Measurements from ENCODE around the gene MED16.
"Not testable (repeated sequence)": the region's sequence is repeated elsewhere in the genome, so short reads cannot be mapped to it uniquely, and the experiment has no call there.

MED16 gene

GRCh38 chr19:858284-858683, 34.7 kb downstream of the MED16 start:
- H3K27ac ChIP-seq (ENCODE audit: insufficient read depth in 1 of 2, low read depth in 1 of 2, low read length in 2 of 2, poor library complexity in 1 of 2, severe bottlenecking in 2 of 2), result no peak overlapping the region
- WGBS (ENCODE audit: insufficient coverage), result 74% methylated on average over 5 of the region's 9 CpGs
- H3K9me3 ChIP-seq (ENCODE audit: control extremely low read depth in 1 of 5, control insufficient read depth in 4 of 5, insufficient read depth in 2 of 5, low read depth in 1 of 5, low read length in 4 of 5), result no peaks in the 10 kb centered on the region
- peaks cover 0 to 32% (median 28%) of the 10 kb centered on the region in 4 experiments for H3K4me1 ChIP-seq (ENCODE audit: control extremely low read depth in 1 of 4, control insufficient read depth in 4 of 4, insufficient read depth in 4 of 4, low read length in 3 of 4)
- H3K27me3 ChIP-seq (replicated peaks in 2 of 5; ENCODE audit: control insufficient read depth in 4 of 5, insufficient read depth in 5 of 5, low read length in 4 of 5), result peaks cover 0 to 23% (median 11%) of the 10 kb centered on the region in 5 experiments
- DNase-seq, result no peak
- ChIA-PET CTCF (interaction anchor here (0.6 to 1.5 kb wide), 4 partner anchors 35 to 145 kb away, joined by 3 to 6 read pairs (median 4); partner anchors contain the start of genes MED16 and RNU6-9), POLR2A (no interaction called here)
- H3K36me3 ChIP-seq (ENCODE audit: control insufficient read depth in 4 of 4, insufficient read depth in 4 of 4, low read length in 3 of 4), result no peaks in the 10 kb centered on the region
- no peak overlapping the region for H3K4me3 ChIP-seq (ENCODE audit: control insufficient read depth in 1 of 7, extremely low read depth in 1 of 7, insufficient read depth in 4 of 7, low read depth in 2 of 7, low read length in 6 of 7)

- Histone ChIP-seq H3K4me3 (ENCODE audit: control insufficient read depth in 1 of 7, extremely low read depth in 1 of 7, insufficient read depth in 4 of 7, low read depth in 2 of 7, low read length in 6 of 7) (no peak overlapping the region), H3K27me3 (replicated peaks in 2 of 5; ENCODE audit: control insufficient read depth in 4 of 5, insufficient read depth in 5 of 5, low read length in 4 of 5) (peaks cover 0 to 46% (median 12%) of the 10 kb centered on the region in 5 experiments), H3K36me3 (ENCODE audit: control insufficient read depth in 4 of 4, insufficient read depth in 4 of 4, low read length in 3 of 4) (no peaks in the 10 kb centered on the region), H3K4me1 (ENCODE audit: control extremely low read depth in 1 of 4, control insufficient read depth in 4 of 4, insufficient read depth in 4 of 4, low read length in 3 of 4) (peaks cover 0 to 21% (median 17%) of the 10 kb centered on the region in 4 experiments), H3K9me3 (ENCODE audit: control extremely low read depth in 1 of 5, control insufficient read depth in 4 of 5, insufficient read depth in 2 of 5, low read depth in 1 of 5, low read length in 4 of 5) (no peaks in the 10 kb centered on the region), H3K27ac (ENCODE audit: insufficient read depth in 1 of 2, low read depth in 1 of 2, low read length in 2 of 2, poor library complexity in 1 of 2, severe bottlenecking in 2 of 2) (no peak overlapping the region)
- 83% methylated on average over 40 of the region's 40 CpGs for WGBS (ENCODE audit: insufficient coverage)
- POLR2A ChIA-PET, result interaction anchor here (0.6 kb wide), 1 partner anchor 36 kb away, joined by 3 read pairs; no protein-coding TSS in a partner anchor
- no peak for DNase-seq
- CTCF ChIA-PET, result interaction anchor here (0.6 to 2.3 kb wide), 4 partner anchors 11 to 68 kb away, joined by 3 to 11 read pairs (median 8); partner anchors contain the start of gene PRTN3
Measured at GRCh38 chr19:855566-856120, 37.3 kb downstream of the MED16 start.

DNA sequence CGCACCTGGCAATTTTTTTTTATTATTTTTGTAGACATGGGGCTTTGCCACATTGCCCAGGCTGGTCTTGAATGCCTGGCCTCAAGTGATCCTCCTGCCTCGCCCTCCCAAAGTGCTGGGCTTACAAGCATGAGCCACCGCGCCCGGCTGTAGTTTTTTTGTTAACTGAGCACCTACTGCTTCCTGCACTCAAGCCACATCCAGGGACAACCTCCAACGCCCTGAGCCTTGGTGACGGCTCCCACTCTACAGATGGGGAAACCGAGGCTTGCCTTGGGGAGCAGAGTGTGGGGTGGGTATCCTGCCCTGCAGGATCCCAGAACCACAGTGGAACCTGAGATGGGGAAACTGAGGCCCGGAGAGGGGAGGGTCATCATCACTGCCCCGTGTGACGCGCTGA, 37.8 kb downstream of the MED16 start:
- ChIA-PET CTCF (interaction anchor here (0.6 to 2.3 kb wide), 2 partner anchors 17 to 68 kb away, joined by 4 to 11 read pairs; no protein-coding TSS in a partner anchor), POLR2A (interaction anchor here (0.6 kb wide), 1 partner anchor 35 kb away, joined by 3 read pairs; no protein-coding TSS in a partner anchor)
- no peak for DNase-seq
- no peak overlapping the region for H3K27ac ChIP-seq (ENCODE audit: insufficient read depth in 1 of 2, low read depth in 1 of 2, low read length in 2 of 2, poor library complexity in 1 of 2, severe bottlenecking in 2 of 2)
- 81% methylated on average over 9 of the region's 12 CpGs for WGBS (ENCODE audit: insufficient coverage)
- no peak overlapping the region for H3K4me3 ChIP-seq (ENCODE audit: control insufficient read depth in 1 of 7, extremely low read depth in 1 of 7, insufficient read depth in 4 of 7, low read depth in 2 of 7, low read length in 6 of 7)
- no peaks in the 10 kb centered on the region for H3K9me3 ChIP-seq (ENCODE audit: control extremely low read depth in 1 of 5, control insufficient read depth in 4 of 5, insufficient read depth in 2 of 5, low read depth in 1 of 5, low read length in 4 of 5)
- H3K36me3 ChIP-seq (ENCODE audit: control insufficient read depth in 4 of 4, insufficient read depth in 4 of 4, low read length in 3 of 4), result no peaks in the 10 kb centered on the region
- H3K27me3 ChIP-seq (replicated peaks in 2 of 5; ENCODE audit: control insufficient read depth in 4 of 5, insufficient read depth in 5 of 5, low read length in 4 of 5), result peaks cover 0 to 52% (median 12%) of the 10 kb centered on the region in 5 experiments
- H3K4me1 ChIP-seq (ENCODE audit: control extremely low read depth in 1 of 4, control insufficient read depth in 4 of 4, insufficient read depth in 4 of 4, low read length in 3 of 4), result peaks cover 0 to 20% (median 17%) of the 10 kb centered on the region in 4 experiments

GRCh38 chr19:854549-854948, 38.4 kb downstream of the MED16 start:
- CTCF ChIA-PET, result interaction anchor here (0.6 to 2.3 kb wide), 2 partner anchors 68 to 69 kb away, joined by 3 to 11 read pairs; no protein-coding TSS in a partner anchor
- peaks cover 0 to 15% (median 12%) of the 10 kb centered on the region in 4 experiments for H3K4me1 ChIP-seq (ENCODE audit: control extremely low read depth in 1 of 4, control insufficient read depth in 4 of 4, insufficient read depth in 4 of 4, low read length in 3 of 4)
- H3K27ac ChIP-seq (ENCODE audit: insufficient read depth in 1 of 2, low read depth in 1 of 2, low read length in 2 of 2, poor library complexity in 1 of 2, severe bottlenecking in 2 of 2), result no peak overlapping the region
- H3K9me3 ChIP-seq (ENCODE audit: control extremely low read depth in 1 of 5, control insufficient read depth in 4 of 5, insufficient read depth in 2 of 5, low read depth in 1 of 5, low read length in 4 of 5), result no peaks in the 10 kb centered on the region
- no peak overlapping the region for H3K4me3 ChIP-seq (ENCODE audit: control insufficient read depth in 1 of 7, extremely low read depth in 1 of 7, insufficient read depth in 4 of 7, low read depth in 2 of 7, low read length in 6 of 7)
- POLR2A ChIA-PET, result no interaction called here
- no CpG with 5 or more reads among the region's 6 CpGs for WGBS (ENCODE audit: insufficient coverage)
- peaks cover 0 to 51% (median 7%) of the 10 kb centered on the region in 5 experiments for H3K27me3 ChIP-seq (replicated peaks in 2 of 5; ENCODE audit: control insufficient read depth in 4 of 5, insufficient read depth in 5 of 5, low read length in 4 of 5)
- DNase-seq, result no peak
- no peaks in the 10 kb centered on the region for H3K36me3 ChIP-seq (ENCODE audit: control insufficient read depth in 4 of 4, insufficient read depth in 4 of 4, low read length in 3 of 4)

DNA sequence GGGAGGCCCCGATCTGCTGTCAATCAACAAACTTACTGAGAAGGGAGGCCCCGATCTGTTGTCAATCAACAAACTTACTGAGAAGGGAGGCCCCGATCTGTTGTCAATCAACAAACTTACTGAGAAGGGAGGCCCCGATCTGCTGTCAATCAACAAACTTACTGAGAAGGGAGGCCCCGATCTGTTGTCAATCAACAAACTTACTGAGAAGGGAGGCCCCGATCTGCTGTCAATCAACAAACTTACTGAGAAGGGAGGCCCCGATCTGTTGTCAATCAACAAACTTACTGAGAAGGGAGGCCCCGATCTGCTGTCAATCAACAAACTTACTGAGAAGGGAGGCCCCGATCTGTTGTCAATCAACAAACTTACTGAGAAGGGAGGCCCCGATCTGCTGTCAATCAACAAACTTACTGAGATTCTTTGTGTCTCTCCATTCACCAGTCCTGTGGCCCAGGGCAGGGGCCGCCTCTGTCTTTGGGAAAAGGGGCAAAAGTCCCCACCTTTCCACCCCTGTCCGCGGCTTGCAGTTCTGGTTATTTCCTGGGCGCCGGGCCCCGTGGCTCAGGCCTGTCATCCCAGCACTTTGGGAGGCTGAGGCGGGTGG, 39.3 kb downstream of the MED16 start:
- POLR2A ChIA-PET, result not testable (repeated sequence)

DNA sequence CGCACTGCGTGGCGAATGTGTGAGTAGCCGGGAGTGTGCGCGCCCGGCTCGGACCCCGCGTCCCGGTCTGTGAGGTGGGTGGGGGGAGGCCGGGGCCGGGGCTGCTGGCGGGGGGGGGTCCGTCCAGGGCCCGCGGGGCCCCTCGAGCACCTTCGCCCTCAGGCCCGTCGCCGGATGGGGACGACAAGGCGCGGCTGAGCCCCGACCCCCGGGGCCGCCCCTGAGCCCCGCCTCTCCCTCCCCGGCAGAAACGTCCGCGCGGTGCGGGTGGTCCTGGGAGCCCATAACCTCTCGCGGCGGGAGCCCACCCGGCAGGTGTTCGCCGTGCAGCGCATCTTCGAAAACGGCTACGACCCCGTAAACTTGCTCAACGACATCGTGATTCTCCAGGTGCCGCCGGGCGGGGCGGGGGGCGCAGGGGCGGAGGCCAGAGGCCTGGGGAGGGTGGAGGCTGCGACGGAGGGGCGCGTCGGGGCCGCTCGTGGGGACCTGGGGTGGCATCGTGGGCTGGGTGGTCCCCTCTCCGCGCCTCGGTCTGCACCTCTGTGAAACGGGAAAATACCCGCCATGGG, 39.9 kb downstream of the MED16 start:
- Histone ChIP-seq H3K9me3 (ENCODE audit: control extremely low read depth in 1 of 5, control insufficient read depth in 4 of 5, insufficient read depth in 2 of 5, low read depth in 1 of 5, low read length in 4 of 5) (no peaks in the 10 kb centered on the region), H3K36me3 (ENCODE audit: control insufficient read depth in 4 of 4, insufficient read depth in 4 of 4, low read length in 3 of 4) (no peaks in the 10 kb centered on the region), H3K27ac (ENCODE audit: insufficient read depth in 1 of 2, low read depth in 1 of 2, low read length in 2 of 2, poor library complexity in 1 of 2, severe bottlenecking in 2 of 2) (no peak overlapping the region), H3K4me3 (ENCODE audit: control insufficient read depth in 1 of 7, extremely low read depth in 1 of 7, insufficient read depth in 4 of 7, low read depth in 2 of 7, low read length in 6 of 7) (no peak overlapping the region), H3K27me3 (replicated peaks in 2 of 5; ENCODE audit: control insufficient read depth in 4 of 5, insufficient read depth in 5 of 5, low read length in 4 of 5) (peaks cover 0 to 52% (median 7%) of the 10 kb centered on the region in 5 experiments), H3K4me1 (ENCODE audit: control extremely low read depth in 1 of 4, control insufficient read depth in 4 of 4, insufficient read depth in 4 of 4, low read length in 3 of 4) (peaks cover 0 to 6% (median 4%) of the 10 kb centered on the region in 4 experiments)
- no peak for DNase-seq
- WGBS (ENCODE audit: insufficient coverage), result 24% methylated on average over 43 of the region's 67 CpGs
- POLR2A ChIA-PET, result no interaction called here
- CTCF ChIA-PET, result no interaction called here

More for the DNA sequence above, 39.3 kb downstream of the MED16 start:
- not testable (repeated sequence) for H3K4me1 ChIP-seq (ENCODE audit: control extremely low read depth in 1 of 4, control insufficient read depth in 4 of 4, insufficient read depth in 4 of 4, low read length in 3 of 4); H3K36me3 ChIP-seq (ENCODE audit: control insufficient read depth in 4 of 4, insufficient read depth in 4 of 4, low read length in 3 of 4); H3K4me3 ChIP-seq (ENCODE audit: control insufficient read depth in 1 of 7, extremely low read depth in 1 of 7, insufficient read depth in 4 of 7, low read depth in 2 of 7, low read length in 6 of 7); H3K27ac ChIP-seq (ENCODE audit: insufficient read depth in 1 of 2, low read depth in 1 of 2, low read length in 2 of 2, poor library complexity in 1 of 2, severe bottlenecking in 2 of 2); H3K9me3 ChIP-seq (ENCODE audit: control extremely low read depth in 1 of 5, control insufficient read depth in 4 of 5, insufficient read depth in 2 of 5, low read depth in 1 of 5, low read length in 4 of 5); DNase-seq
- CTCF ChIA-PET, result interaction anchor here (0.6 kb wide), 1 partner anchor 69 kb away, joined by 3 read pairs; no protein-coding TSS in a partner anchor
- peaks cover 0 to 49% (median 7%) of the 10 kb centered on the region in 5 experiments for H3K27me3 ChIP-seq (replicated peaks in 2 of 5; ENCODE audit: control insufficient read depth in 4 of 5, insufficient read depth in 5 of 5, low read length in 4 of 5)
- WGBS (ENCODE audit: insufficient coverage), result 98% methylated on average over 7 of the region's 17 CpGs
